GM23248 (cell line): ENCODE measurements around the gene MCF2L. TPM values are rescaled to one million over a fixed set of nuclear protein-coding genes. Genes with fewer than 3 reads are reported as not detected.

Source experiments
- DNase-seq: peaks from one replicate; pipeline ENCODE4 v3.0.0-alpha.2; 2015
- H2AFZ ChIP-seq: fragments of 200-600 bp; sonication (generic); 2 replicates; pipeline ENCODE4 v1.6.1; 2016; ENCODE audit warnings: antibody characterized with exemption
- H3F3A ChIP-seq: fragments of 200-600 bp; sonication (generic); 2 replicates; pipeline ENCODE4 v1.6.1; 2016; ENCODE audit warnings: mild to moderate bottlenecking, antibody characterized with exemption, mixed run types; ENCODE audit not compliant: insufficient read depth
- H3K27ac ChIP-seq: fragments of 200-600 bp; sonication (generic); 2 replicates; pipeline ENCODE4 v1.5.1; 2016; ENCODE audit warnings: mild to moderate bottlenecking
- H3K27me3 ChIP-seq: fragments of 200-600 bp; sonication (generic); replicated peaks from 2 replicates; pipeline ENCODE4 v1.6.1; 2016; ENCODE audit warnings: mild to moderate bottlenecking; ENCODE audit not compliant: insufficient read depth
- H3K36me3 ChIP-seq: fragments of 200-600 bp; sonication (generic); 2 replicates; pipeline ENCODE4 v1.6.1; 2016; ENCODE audit warnings: low read depth, mild to moderate bottlenecking
- H3K4me1 ChIP-seq: fragments of 200-600 bp; sonication (generic); 2 replicates; pipeline ENCODE4 v1.6.1; 2016; ENCODE audit warnings: mild to moderate bottlenecking; ENCODE audit not compliant: insufficient read depth
- H3K4me2 ChIP-seq: fragments of 200-600 bp; sonication (generic); one replicate; pipeline ENCODE4 v1.6.1; 2016; ENCODE audit warnings: mild to moderate bottlenecking; ENCODE audit not compliant: unreplicated experiment
- H3K4me3 ChIP-seq: fragments of 200-600 bp; sonication (generic); 2 replicates; pipeline ENCODE4 v1.5.1; 2016; ENCODE audit warnings: mild to moderate bottlenecking
- H3K79me2 ChIP-seq: fragments of 200-600 bp; sonication (generic); 2 replicates; pipeline ENCODE4 v1.6.1; 2016; ENCODE audit warnings: mild to moderate bottlenecking; ENCODE audit not compliant: insufficient read depth
- H3K9ac ChIP-seq: fragments of 200-600 bp; sonication (generic); 2 replicates; pipeline ENCODE4 v1.6.1; 2016; ENCODE audit warnings: mild to moderate bottlenecking
- H3K9me2 ChIP-seq: fragments of 200-600 bp; sonication (generic); 2 replicates; pipeline ENCODE4 v1.6.1; 2016; ENCODE audit warnings: mixed run types, mild to moderate bottlenecking, moderate library complexity; ENCODE audit not compliant: insufficient read depth
- H3K9me3 ChIP-seq: fragments of 200-600 bp; sonication (generic); one replicate; pipeline ENCODE4 v1.6.1; 2017; ENCODE audit warnings: low read depth
- H4K20me1 ChIP-seq: fragments of 200-600 bp; sonication (generic); 2 replicates; pipeline ENCODE4 v1.6.0; 2016; ENCODE audit not compliant: insufficient read depth
- EZH2 ChIP-seq: fragments of 200-600 bp; sonication (generic); IDR thresholded peaks from 2 replicates; pipeline ENCODE4 v1.6.1; 2018; ENCODE audit warnings: antibody characterized with exemption, mild to moderate bottlenecking; ENCODE audit not compliant: insufficient read depth, poor library complexity, severe bottlenecking
- EZH2phosphoT487 ChIP-seq: fragments of 200-600 bp; sonication (generic); IDR thresholded peaks from 2 replicates; pipeline ENCODE4 v1.6.1; 2018; ENCODE audit warnings: antibody characterized with exemption, moderate library complexity, mild to moderate bottlenecking, low read depth; ENCODE audit not compliant: insufficient read depth
- WGBS, 2 experiments: methylation state at CpG; one replicate each; pipeline ENCODE4 v1.1.6; 2015 to 2017; ENCODE audit warnings: low lambda C conversion rate in 2 of 2, low coverage in 1 of 2; ENCODE audit errors: missing lambda C conversion rate in 2 of 2; 5-methylcytosine and 5-hydroxymethylcytosine counted together
- in situ Hi-C: fragments of 300-500 bp; cut with MboI; formaldehyde crosslinking; loops from 2 replicates; pipeline ENCODE4 v1.15.0; 2020
- polyA plus RNA-seq: library from polyadenylated mRNA; unstranded; fragments of >200 nt; fragmentation: Nextera tagmentation; extraction: Ambion mirVana; gene quantifications from 2 replicates; pipeline ENCODE4 v1.2.1, GENCODE V29; 2016
- total RNA-seq: library from RNA; depleted of rRNA; stranded (reverse); fragments of >200 nt; shearing (Covaris generic); gene quantifications from 2 replicates; pipeline ENCODE4 v1.2.3, GENCODE V29; 2014

The MCF2L gene
- total and polyA plus RNA-seq, 2 experiments from 2014 or later: not detected

DNA sequence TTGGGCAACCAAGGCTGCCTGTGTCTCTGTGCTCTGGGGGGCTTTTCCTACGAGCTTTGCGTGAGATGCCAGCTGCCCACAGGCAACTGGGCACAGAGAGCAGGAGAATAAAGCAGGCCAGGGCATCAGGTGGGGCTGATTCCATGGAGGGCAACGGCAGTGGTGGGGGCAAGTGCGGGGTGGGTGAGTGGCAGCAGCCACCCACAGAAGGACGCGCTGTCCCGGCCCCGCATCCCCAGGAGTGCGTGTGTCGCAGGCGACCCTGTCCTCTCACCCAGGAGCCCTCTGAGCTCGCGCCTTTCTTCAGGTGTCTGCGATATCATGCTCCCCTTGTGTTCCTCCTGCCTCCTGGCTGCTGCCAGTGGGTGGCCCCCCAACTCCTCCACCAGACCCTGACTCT lies 67.4 kb downstream of the MCF2L start:
- H3K79me2 ChIP-seq: no peaks in the 10 kb centered on the region
- no peaks in the 10 kb centered on the region for H3K9me3 ChIP-seq
- TF ChIP-seq EZH2 (no peak), EZH2phosphoT487 (no peak)
- H3K36me3 ChIP-seq: no peaks in the 10 kb centered on the region
- no peak overlapping the region for H3K4me3 ChIP-seq
- WGBS, 2 experiments: 88 to 93% methylated on average over 4 to 14 of the region's 14 CpGs
- no peak overlapping the region for H2AFZ ChIP-seq
- no peaks in the 10 kb centered on the region for H3F3A ChIP-seq
- no peaks in the 10 kb centered on the region for H3K9me2 ChIP-seq
- H4K20me1 ChIP-seq: no peaks in the 10 kb centered on the region
- H3K4me1 ChIP-seq: no peaks in the 10 kb centered on the region
- no peak for DNase-seq
- no peak overlapping the region for H3K9ac ChIP-seq
- no peak overlapping the region for H3K4me2 ChIP-seq
- no peak overlapping the region for H3K27ac ChIP-seq
- in situ Hi-C loops: loop anchor here (10.0 kb wide), 1 partner anchor 178 kb away; no protein-coding TSS in a partner anchor
- H3K27me3 ChIP-seq: peaks cover 26% of the 10 kb centered on the region

DNA sequence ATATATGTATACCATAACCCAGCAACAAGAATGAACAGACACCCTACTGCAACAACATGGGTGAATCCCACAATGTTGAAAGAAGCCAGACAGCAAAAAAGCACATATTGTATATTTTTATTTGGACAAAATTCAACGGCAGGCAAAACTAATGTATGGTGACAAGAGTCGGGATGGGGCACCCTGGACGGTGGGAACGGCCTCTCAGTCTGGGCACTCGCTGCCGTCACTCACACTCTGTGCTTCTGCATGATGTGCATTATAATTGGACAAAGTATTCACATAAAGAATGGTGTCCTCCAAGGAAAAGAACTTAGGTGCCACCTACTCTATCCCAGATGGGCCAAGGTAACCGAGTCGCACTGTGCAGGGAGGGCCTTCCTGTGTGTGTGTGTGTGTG lies 71.0 kb downstream of the MCF2L start:
- H3K9me3 ChIP-seq: no peaks in the 10 kb centered on the region
- no peaks in the 10 kb centered on the region for H3F3A ChIP-seq
- in situ Hi-C loops: no loop called here
- TF ChIP-seq EZH2phosphoT487: no peak
- TF ChIP-seq EZH2: no peak
- H3K9ac ChIP-seq: no peak overlapping the region
- H3K4me2 ChIP-seq: no peak overlapping the region
- peaks cover 47% of the 10 kb centered on the region for H3K27me3 ChIP-seq
- no peak overlapping the region for H3K4me3 ChIP-seq
- H2AFZ ChIP-seq: no peak overlapping the region
- no peaks in the 10 kb centered on the region for H3K9me2 ChIP-seq
- no peaks in the 10 kb centered on the region for H3K36me3 ChIP-seq
- no peaks in the 10 kb centered on the region for H3K79me2 ChIP-seq
- H3K27ac ChIP-seq: no peak overlapping the region
- H3K4me1 ChIP-seq: no peaks in the 10 kb centered on the region
- H4K20me1 ChIP-seq: no peaks in the 10 kb centered on the region
- DNase-seq: no peak
- 74 to 77% methylated on average over 8 of the region's 8 CpGs for WGBS, 2 experiments

DNA sequence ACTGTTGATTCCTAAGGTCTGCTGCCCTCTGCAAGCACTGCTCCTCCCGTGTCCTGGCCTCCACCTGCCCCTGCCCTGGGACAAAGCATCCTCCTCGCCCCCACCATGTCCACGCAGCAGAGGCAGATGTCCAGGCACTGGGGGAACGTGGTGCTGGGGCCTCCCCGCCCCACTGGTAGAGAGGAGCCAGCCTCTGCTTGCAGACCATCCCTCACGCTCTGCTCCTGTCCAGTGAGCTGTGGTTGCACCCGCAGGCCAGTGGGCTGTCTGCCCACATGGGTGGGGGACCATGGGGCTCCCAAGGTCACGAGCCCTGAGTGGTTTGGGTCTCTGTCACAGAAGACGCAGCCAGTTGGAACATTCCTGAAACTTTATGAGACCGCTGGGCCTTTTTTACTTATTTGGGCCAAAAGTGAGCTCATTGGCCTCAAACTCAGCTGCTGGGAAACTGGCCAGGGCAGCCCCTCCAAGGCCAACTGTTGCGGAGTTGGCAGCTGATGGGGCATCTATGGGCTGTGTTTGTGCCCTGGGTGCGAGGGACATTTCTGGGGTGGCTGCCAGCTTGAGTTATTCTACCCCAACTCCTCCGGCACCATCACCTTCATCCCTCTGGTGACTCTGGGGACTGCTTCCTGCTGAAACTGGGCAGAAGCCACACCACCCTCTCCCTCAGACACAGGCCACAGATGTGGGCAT lies 71.7 kb downstream of the MCF2L start:
- H3K4me3 ChIP-seq: no peak overlapping the region
- no peak for TF ChIP-seq EZH2
- no peak for TF ChIP-seq EZH2phosphoT487
- no peaks in the 10 kb centered on the region for H3K9me2 ChIP-seq
- no peaks in the 10 kb centered on the region for H3F3A ChIP-seq
- DNase-seq: no peak
- H3K4me1 ChIP-seq: no peaks in the 10 kb centered on the region
- no peak overlapping the region for H3K4me2 ChIP-seq
- H3K9ac ChIP-seq: no peak overlapping the region
- peaks cover 47% of the 10 kb centered on the region for H3K27me3 ChIP-seq
- H3K79me2 ChIP-seq: no peaks in the 10 kb centered on the region
- no peak overlapping the region for H2AFZ ChIP-seq
- 7 to 12% methylated on average over 12 to 13 of the region's 13 CpGs for WGBS, 2 experiments
- H3K27ac ChIP-seq: no peak overlapping the region
- H4K20me1 ChIP-seq: no peaks in the 10 kb centered on the region
- in situ Hi-C loops: no loop called here
- H3K9me3 ChIP-seq: no peaks in the 10 kb centered on the region
- no peaks in the 10 kb centered on the region for H3K36me3 ChIP-seq

DNA sequence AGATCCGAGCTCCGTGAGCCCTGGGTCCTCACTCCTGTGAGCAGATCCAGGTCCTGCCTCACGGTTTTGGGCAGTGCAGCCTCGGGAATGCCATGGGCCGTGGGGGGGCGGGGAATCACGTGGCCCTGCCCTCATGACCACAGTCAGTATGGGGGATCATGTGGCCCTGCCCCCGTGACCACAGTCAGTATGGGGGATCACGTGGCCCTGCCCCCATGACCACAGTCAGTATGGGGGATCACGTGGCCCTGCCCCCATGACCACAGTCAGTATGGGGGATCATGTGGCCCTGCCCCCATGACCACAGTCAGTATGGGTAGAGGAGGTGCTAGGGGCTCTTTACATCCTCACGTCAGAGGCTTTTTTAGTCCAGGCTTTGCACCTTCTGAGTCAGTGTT lies 72.3 kb downstream of the MCF2L start:
- DNase-seq: no peak
- H3K9me2 ChIP-seq: no peaks in the 10 kb centered on the region
- H3K9ac ChIP-seq: no peak overlapping the region
- no peaks in the 10 kb centered on the region for H3K36me3 ChIP-seq
- no peaks in the 10 kb centered on the region for H3F3A ChIP-seq
- H3K9me3 ChIP-seq: no peaks in the 10 kb centered on the region
- H3K4me1 ChIP-seq: no peaks in the 10 kb centered on the region
- in situ Hi-C loops: no loop called here
- no peak overlapping the region for H3K4me2 ChIP-seq
- no peak overlapping the region for H3K4me3 ChIP-seq
- H3K27me3 ChIP-seq: peaks cover 50% of the 10 kb centered on the region
- no peak overlapping the region for H3K27ac ChIP-seq
- WGBS, 2 experiments: 15 to 23% methylated on average over 8 to 11 of the region's 11 CpGs
- no peak overlapping the region for H2AFZ ChIP-seq
- no peaks in the 10 kb centered on the region for H3K79me2 ChIP-seq
- no peaks in the 10 kb centered on the region for H4K20me1 ChIP-seq
- no peak for TF ChIP-seq EZH2phosphoT487
- no peak for TF ChIP-seq EZH2
